Epithelial cell of esophagus (primary cell): Measurements from ENCODE around the gene PARP14.

Experiments
- DNase-seq: peaks from one replicate; pipeline ENCODE4 v3.0.0; 2010; ENCODE audit warnings: low read depth
- H3K4me3 ChIP-seq: 2 replicates; pipeline ENCODE4 v1.5.1; 2011; ENCODE audit warnings: mild to moderate bottlenecking, low read length, control low read depth
- TF ChIP-seq, protein P1 (sequence below): IDR thresholded peaks from 2 replicates; pipeline ENCODE4 v1.5.1; 2011; ENCODE audit warnings: low read depth, mild to moderate bottlenecking, low read length, control low read depth, inconsistent platforms; ENCODE audit not compliant: insufficient read depth; ENCODE audit errors: missing control alignments

PARP14 gene

GRCh38 chr3:122772827-122773226, 92.2 kb downstream of the PARP14 start:
- TF ChIP-seq, protein P1, sequence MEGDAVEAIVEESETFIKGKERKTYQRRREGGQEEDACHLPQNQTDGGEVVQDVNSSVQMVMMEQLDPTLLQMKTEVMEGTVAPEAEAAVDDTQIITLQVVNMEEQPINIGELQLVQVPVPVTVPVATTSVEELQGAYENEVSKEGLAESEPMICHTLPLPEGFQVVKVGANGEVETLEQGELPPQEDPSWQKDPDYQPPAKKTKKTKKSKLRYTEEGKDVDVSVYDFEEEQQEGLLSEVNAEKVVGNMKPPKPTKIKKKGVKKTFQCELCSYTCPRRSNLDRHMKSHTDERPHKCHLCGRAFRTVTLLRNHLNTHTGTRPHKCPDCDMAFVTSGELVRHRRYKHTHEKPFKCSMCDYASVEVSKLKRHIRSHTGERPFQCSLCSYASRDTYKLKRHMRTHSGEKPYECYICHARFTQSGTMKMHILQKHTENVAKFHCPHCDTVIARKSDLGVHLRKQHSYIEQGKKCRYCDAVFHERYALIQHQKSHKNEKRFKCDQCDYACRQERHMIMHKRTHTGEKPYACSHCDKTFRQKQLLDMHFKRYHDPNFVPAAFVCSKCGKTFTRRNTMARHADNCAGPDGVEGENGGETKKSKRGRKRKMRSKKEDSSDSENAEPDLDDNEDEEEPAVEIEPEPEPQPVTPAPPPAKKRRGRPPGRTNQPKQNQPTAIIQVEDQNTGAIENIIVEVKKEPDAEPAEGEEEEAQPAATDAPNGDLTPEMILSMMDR = no peak
- DNase-seq = no peak
- H3K4me3 ChIP-seq = no peak overlapping the region

DNA sequence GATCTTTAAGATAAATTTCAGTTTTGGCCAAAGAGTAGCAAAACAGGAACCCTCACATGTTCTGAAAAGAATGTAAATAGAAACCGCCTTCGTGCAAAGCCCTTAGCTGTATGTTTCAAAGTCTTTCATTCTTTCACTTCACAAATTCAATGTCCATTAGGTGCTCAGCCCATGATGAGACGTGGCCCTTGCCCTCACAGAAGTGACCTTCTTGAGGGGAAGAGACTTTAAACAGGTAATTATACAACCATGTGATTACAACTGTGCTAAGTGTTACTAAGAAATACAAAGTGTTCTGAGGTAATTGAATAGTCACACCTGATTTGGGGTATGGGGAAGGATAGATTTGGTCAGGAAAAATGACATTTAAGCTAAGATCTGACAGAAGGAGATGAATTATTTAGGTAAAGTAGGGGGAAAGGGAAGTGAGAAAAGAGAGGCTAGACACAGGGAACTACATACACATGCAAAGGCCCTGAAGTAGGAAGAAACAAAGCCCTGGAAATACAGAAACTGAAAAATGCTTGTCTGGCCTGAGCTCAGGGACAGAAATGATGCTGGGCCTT, 93.4 kb downstream of the PARP14 start:
- no peak overlapping the region for H3K4me3 ChIP-seq
- TF ChIP-seq, protein P1 = no peak
- no peak for DNase-seq

DNA sequence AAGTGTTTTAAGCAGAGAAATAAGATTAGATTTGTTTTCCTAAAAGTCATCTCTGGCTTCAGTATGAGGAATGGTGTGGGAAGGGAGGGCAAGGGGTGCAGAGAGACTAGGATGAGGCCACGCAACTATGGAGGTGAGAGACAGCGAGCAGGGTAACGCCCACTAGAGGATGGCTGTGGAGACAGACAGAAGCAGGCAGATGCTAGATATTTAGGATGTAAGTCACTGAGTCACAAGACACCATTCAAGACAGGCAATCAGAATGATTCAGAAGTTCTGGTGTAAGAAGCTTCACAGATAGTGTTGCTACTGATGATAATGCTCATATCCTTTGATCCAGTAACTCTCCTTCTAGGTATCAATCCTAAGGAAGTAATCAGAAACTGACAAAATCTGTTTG, 93.9 kb downstream of the PARP14 start:
- TF ChIP-seq, protein P1 = peak; percentile 30
- H3K4me3 ChIP-seq = no peak overlapping the region
- peak; percentile 80 for DNase-seq

DNA sequence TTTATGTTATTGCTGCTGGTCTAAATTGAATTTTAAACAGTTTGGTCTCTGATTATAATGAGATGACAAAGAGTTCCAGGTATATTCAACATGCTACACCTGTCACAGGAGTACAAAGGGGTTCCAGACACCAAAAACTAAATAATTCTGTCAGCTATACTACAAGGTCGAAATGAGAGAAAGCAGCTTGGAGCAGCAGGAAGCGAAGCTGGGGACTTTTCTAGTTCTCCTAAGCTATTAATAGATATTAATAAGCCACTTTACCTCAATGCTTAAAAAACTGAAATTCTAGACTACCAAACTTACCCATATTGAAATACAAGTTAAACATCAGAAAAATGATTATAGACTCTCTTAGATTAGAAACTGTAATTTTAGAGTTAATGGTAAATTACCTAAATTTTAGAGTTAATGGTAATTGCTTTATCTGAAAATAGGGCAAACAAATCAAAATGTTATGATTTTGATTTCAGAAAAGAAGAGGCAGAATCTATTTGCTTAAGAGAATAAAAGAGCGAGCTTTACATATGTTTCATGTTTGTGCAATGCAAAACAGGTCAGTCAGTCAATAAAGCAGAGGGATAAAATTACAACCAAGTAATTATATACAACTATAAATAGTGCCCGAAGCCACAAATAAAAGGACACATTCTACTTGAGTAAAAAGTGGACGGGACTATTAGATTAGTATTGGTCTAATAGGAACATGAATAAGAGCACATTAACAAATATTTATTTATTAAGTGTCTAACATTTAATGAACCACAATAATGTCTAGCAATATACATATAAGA, 96.2 kb downstream of the PARP14 start:
- TF ChIP-seq, protein P1 = no peak
- DNase-seq = no peak
- no peak overlapping the region for H3K4me3 ChIP-seq

GRCh38 chr3:122777563-122777962, 96.9 kb downstream of the PARP14 start:
- TF ChIP-seq, protein P1 = no peak
- no peak overlapping the region for H3K4me3 ChIP-seq
- DNase-seq = no peak
